SU-DHL-6 (cell line): ENCODE measurements around the gene BBS2.

Experiments
- CTCF ChIP-seq: fragments of 200-600 bp; sonication (generic); IDR thresholded peaks from one replicate; pipeline ENCODE4 v1.5.1; 2017; ENCODE audit warnings: antibody characterized with exemption, mild to moderate bottlenecking, low read length, moderate library complexity; ENCODE audit not compliant: insufficient read depth, poor library complexity, severe bottlenecking
- EZH2phosphoT487 ChIP-seq: fragments of 200-600 bp; sonication (generic), shearing (Covaris generic); conservative IDR thresholded peaks from 2 replicates; pipeline ENCODE4 v1.6.1; 2018; ENCODE audit warnings: mild to moderate bottlenecking, antibody characterized with exemption, low read length, moderate library complexity, mixed read lengths

- TF ChIP-seq CTCF (no peak), EZH2phosphoT487 (no peak)
Measured at GRCh38 chr16:56530872-56531271, 11.0 kb upstream of the BBS2 start.
